Astrocyte of the spinal cord (primary cell): ENCODE measurements around the gene CDC73.

Experiments
- DNase-seq: peaks from one replicate; pipeline ENCODE4 v3.0.0; 2011; ENCODE audit warnings: low read depth, low spot score
- H3K4me3 ChIP-seq: 2 replicates; pipeline ENCODE4 v1.5.1; 2011; ENCODE audit warnings: low read depth, mild to moderate bottlenecking, low read length, moderate library complexity
- CTCF ChIP-seq: IDR thresholded peaks from 2 replicates; pipeline ENCODE4 v1.5.1; 2012; ENCODE audit warnings: low read depth, mild to moderate bottlenecking, low read length, inconsistent platforms
- in situ Hi-C: cut with HindIII; loops from 2 replicates; pipeline ENCODE4 v1.10.0; 2017; ENCODE audit warnings: low sequenced_read_pairs

Gene CDC73

GRCh38 chr1:193301746-193302145 is 179.9 kb downstream of the CDC73 start:
- DNase-seq = no peak
- no peak for TF ChIP-seq CTCF
- in situ Hi-C loops = no loop called here
- H3K4me3 ChIP-seq = no peak overlapping the region

DNA sequence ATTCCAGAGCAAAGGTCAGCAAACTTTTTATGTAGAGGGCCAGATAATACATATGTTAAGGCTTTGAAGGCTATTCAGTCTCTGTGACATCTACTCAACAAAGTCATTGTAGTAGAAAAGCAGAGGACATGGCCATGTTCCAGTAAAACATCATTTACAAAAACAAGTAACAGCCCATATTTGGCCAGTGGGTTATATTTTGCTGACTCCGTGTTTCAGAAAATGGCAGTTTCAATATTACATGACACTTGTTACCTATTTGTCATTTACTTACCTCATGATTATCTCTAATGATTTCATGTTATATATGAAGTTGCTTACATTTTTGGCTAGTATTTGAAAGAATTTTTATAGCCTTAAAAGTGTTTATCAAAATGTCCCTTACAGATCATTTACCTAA is 182.0 kb downstream of the CDC73 start:
- TF ChIP-seq CTCF = no peak
- no peak for DNase-seq
- in situ Hi-C loops = no loop called here
- H3K4me3 ChIP-seq = no peak overlapping the region
